Thoracic aorta (tissue), 2 donors: ENCODE data around the gene KRTAP10-12. TPM values are rescaled to one million over a fixed set of nuclear protein-coding genes. Genes with fewer than 3 reads are reported as not detected.

Experiments used
- ATAC-seq: fragments of 150-250 bp; one replicate; pipeline ENCODE4 v1.8.0; 2017; ENCODE audit warnings: low read depth; ENCODE audit not compliant: insufficient number of reproducible peaks, low FRiP score
- DNase-seq: peaks from one replicate; pipeline ENCODE4 v3.0.0-alpha.2; 2020; ENCODE audit warnings: low spot score
- H3K27ac ChIP-seq, 2 donors: fragments of 200-600 bp; sonication (generic); 1 replicate in 1 of 2; 2 replicates in 1 of 2; pipeline ENCODE4 v1.5.1; 2016; ENCODE audit warnings: mild to moderate bottlenecking in 2 of 2, moderate library complexity in 2 of 2
- H3K27me3 ChIP-seq: fragments of 200-600 bp; sonication (generic); replicated peaks from 2 replicates; pipeline ENCODE4 v1.6.0; 2016; ENCODE audit warnings: mild to moderate bottlenecking; ENCODE audit not compliant: insufficient read depth
- H3K36me3 ChIP-seq: fragments of 200-600 bp; sonication (generic); one replicate; pipeline ENCODE4 v1.5.1; 2016
- H3K4me1 ChIP-seq, 2 donors: fragments of 200-600 bp; sonication (generic); 1 replicate in 1 of 2; 2 replicates in 1 of 2; pipeline versions ENCODE4 v1.5.1 to v1.6.0; 2016; ENCODE audit warnings: low read depth in 2 of 2, mild to moderate bottlenecking in 1 of 2; ENCODE audit not compliant: control insufficient read depth in 1 of 2
- H3K4me3 ChIP-seq: fragments of 200-600 bp; sonication (generic); 2 replicates; pipeline ENCODE4 v1.5.1; 2016; ENCODE audit warnings: mild to moderate bottlenecking
- H3K9me3 ChIP-seq: fragments of 200-600 bp; sonication (generic); 2 replicates; pipeline ENCODE4 v1.5.1; 2016
- CTCF ChIP-seq: fragments of 200-600 bp; sonication (generic); IDR thresholded peaks from one replicate; pipeline ENCODE4 v1.5.1; 2019; ENCODE audit warnings: antibody characterized with exemption
- total RNA-seq, 2 donors: library from RNA; depleted of rRNA; stranded (reverse); fragments of >200 nt; gene quantifications; one replicate each; pipeline versions ENCODE4 v1.1.0 to v1.2.3, GENCODE V29; 2016

KRTAP10-12 gene
- total RNA-seq, 2 donors from 2014 or later = not detected

- TF ChIP-seq CTCF = no peak
- ATAC-seq = no peak
- H3K9me3 ChIP-seq = peaks cover 29% of the 10 kb centered on the region
- no peak overlapping the region for H3K4me3 ChIP-seq
- DNase-seq = no peak
- no peaks in the 10 kb centered on the region for H3K4me1 ChIP-seq
- no peaks in the 10 kb centered on the region for H3K27me3 ChIP-seq
- no peaks in the 10 kb centered on the region for H3K36me3 ChIP-seq
- no peak overlapping the region for H3K27ac ChIP-seq
Measured at GRCh38 chr21:44737706-44738354, 40.9 kb downstream of the KRTAP10-12 start.

- H3K9me3 ChIP-seq = peaks cover 29% of the 10 kb centered on the region
- TF ChIP-seq CTCF = no peak
- no peaks in the 10 kb centered on the region for H3K27me3 ChIP-seq
- DNase-seq (no peak), ATAC-seq (no peak)
- no peaks in the 10 kb centered on the region for H3K36me3 ChIP-seq
- no peak overlapping the region for H3K27ac ChIP-seq
- H3K4me3 ChIP-seq = no peak overlapping the region
- no peaks in the 10 kb centered on the region for H3K4me1 ChIP-seq
Measured at GRCh38 chr21:44738621-44739020, 41.6 kb downstream of the KRTAP10-12 start.

- no peaks in the 10 kb centered on the region for H3K36me3 ChIP-seq
- peaks cover 29% of the 10 kb centered on the region for H3K9me3 ChIP-seq
- no peaks in the 10 kb centered on the region for H3K27me3 ChIP-seq
- H3K4me1 ChIP-seq = no peaks in the 10 kb centered on the region
- TF ChIP-seq CTCF = no peak
- no peak overlapping the region for H3K27ac ChIP-seq
- DNase-seq = no peak
- H3K4me3 ChIP-seq = no peak overlapping the region
- ATAC-seq = no peak
Measured at GRCh38 chr21:44739316-44739715, 42.3 kb downstream of the KRTAP10-12 start.

- no peaks in the 10 kb centered on the region for H3K27me3 ChIP-seq
- H3K36me3 ChIP-seq = no peaks in the 10 kb centered on the region
- H3K9me3 ChIP-seq = peaks cover 29% of the 10 kb centered on the region
- H3K27ac ChIP-seq = no peak overlapping the region
- DNase-seq = no peak
- no peak overlapping the region for H3K4me3 ChIP-seq
- no peak for TF ChIP-seq CTCF
- H3K4me1 ChIP-seq = no peaks in the 10 kb centered on the region
- ATAC-seq = no peak
Measured at GRCh38 chr21:44740742-44741141, 43.8 kb downstream of the KRTAP10-12 start.

GRCh38 chr21:44741921-44742320 is 44.9 kb downstream of the KRTAP10-12 start:
- Histone ChIP-seq H3K4me1 (no peaks in the 10 kb centered on the region), H3K9me3 (peaks cover 20% of the 10 kb centered on the region), H3K36me3 (no peaks in the 10 kb centered on the region), H3K4me3 (no peak overlapping the region), H3K27me3 (no peaks in the 10 kb centered on the region), H3K27ac (no peak overlapping the region)
- ATAC-seq (no peak), DNase-seq (no peak)
- TF ChIP-seq CTCF = no peak
